CD8-positive, alpha-beta memory T cell (primary cell): Measurements from ENCODE around the gene MAP1S. TPM values are rescaled to one million over a fixed set of nuclear protein-coding genes. Genes with fewer than 3 reads are reported as not detected.

Source experiments
- CTCF ChIA-PET: fragments of 350-600 bp; sonication (Branson Sonifier 250); formaldehyde crosslinking; loops from one replicate; lab custom pipeline; 2021; ENCODE audit warnings: antibody characterized with exemption; lab: Charles Lee
- POLR2A ChIA-PET: fragments of 350-600 bp; sonication (Branson Sonifier 250); formaldehyde crosslinking; loops from one replicate; lab custom pipeline; 2021; ENCODE audit warnings: antibody characterized with exemption; lab: Charles Lee
- DNase-seq, 5 donors: peaks; one replicate each; pipeline versions ENCODE4 v3.0.0 to v3.0.0-alpha.2; 2020 to 2022; ENCODE audit warnings: mixed read lengths in 1 of 5
- H3K27ac ChIP-seq: one replicate; pipeline ENCODE4 v1.7.0; 2013; ENCODE audit warnings: low read depth, mild to moderate bottlenecking, low read length, moderate library complexity
- H3K27me3 ChIP-seq: 2 replicates; pipeline ENCODE4 v1.7.0; 2013; ENCODE audit warnings: low read length, mild to moderate bottlenecking; ENCODE audit not compliant: insufficient read depth, poor library complexity, severe bottlenecking
- H3K36me3 ChIP-seq: 2 replicates; pipeline ENCODE4 v1.7.0; 2013; ENCODE audit warnings: mild to moderate bottlenecking, low read length, moderate library complexity; ENCODE audit not compliant: insufficient read depth
- H3K4me1 ChIP-seq: 2 replicates; pipeline ENCODE4 v1.7.0; 2013; ENCODE audit warnings: mild to moderate bottlenecking, low read length, moderate library complexity; ENCODE audit not compliant: insufficient read depth
- H3K4me3 ChIP-seq: 2 replicates; pipeline ENCODE4 v1.7.0; 2013; ENCODE audit warnings: mild to moderate bottlenecking, low read length
- H3K9me3 ChIP-seq: 2 replicates; pipeline ENCODE4 v1.7.0; 2013; ENCODE audit warnings: mild to moderate bottlenecking, low read length
- H3K27ac Mint-ChIP-seq, 8 donors: one replicate each; pipeline ENCODE4 v1.8.0; 2020 to 2021; ENCODE audit warnings: mixed read lengths in 8 of 8, mild to moderate bottlenecking in 6 of 8, inconsistent platforms in 3 of 8, moderate library complexity in 3 of 8
- H3K27me3 Mint-ChIP-seq, 2 donors: one replicate each; pipeline ENCODE4 v1.8.0; 2020 to 2021; ENCODE audit warnings: mixed read lengths in 2 of 2, mild to moderate bottlenecking in 1 of 2, moderate library complexity in 1 of 2
- H3K36me3 Mint-ChIP-seq, 3 donors: one replicate each; pipeline ENCODE4 v1.8.0; 2020 to 2021; ENCODE audit warnings: mixed read lengths in 3 of 3, inconsistent platforms in 1 of 3, mild to moderate bottlenecking in 1 of 3
- H3K4me1 Mint-ChIP-seq, 3 donors: one replicate each; pipeline ENCODE4 v1.8.0; 2020 to 2021; ENCODE audit warnings: mixed read lengths in 3 of 3, inconsistent platforms in 1 of 3, mild to moderate bottlenecking in 1 of 3
- H3K4me3 Mint-ChIP-seq, 7 donors: one replicate each; pipeline ENCODE4 v1.8.0; 2020 to 2021; ENCODE audit warnings: mixed read lengths in 7 of 7, mild to moderate bottlenecking in 6 of 7, moderate library complexity in 4 of 7, inconsistent platforms in 2 of 7
- H3K9me3 Mint-ChIP-seq, 5 donors: one replicate each; pipeline ENCODE4 v1.8.0; 2020 to 2022; ENCODE audit warnings: mixed read lengths in 5 of 5, mild to moderate bottlenecking in 3 of 5, moderate library complexity in 2 of 5, inconsistent platforms in 1 of 5
- polyA plus RNA-seq: library from polyadenylated mRNA; unstranded; fragments of 300-500 nt; fragmentation: Illumina TruSeq; gene quantifications from one replicate; pipeline ENCODE4 v1.2.3, GENCODE V29; 2021
- total RNA-seq, 2 experiments: library from RNA; stranded (reverse); gene quantifications; one replicate each; pipeline ENCODE4 v1.2.3, GENCODE V29; 2021

Gene MAP1S
- total and polyA plus RNA-seq, 3 experiments from 2014 or later, result 43.0 to 72.3 (median 66.1) TPM

DNA sequence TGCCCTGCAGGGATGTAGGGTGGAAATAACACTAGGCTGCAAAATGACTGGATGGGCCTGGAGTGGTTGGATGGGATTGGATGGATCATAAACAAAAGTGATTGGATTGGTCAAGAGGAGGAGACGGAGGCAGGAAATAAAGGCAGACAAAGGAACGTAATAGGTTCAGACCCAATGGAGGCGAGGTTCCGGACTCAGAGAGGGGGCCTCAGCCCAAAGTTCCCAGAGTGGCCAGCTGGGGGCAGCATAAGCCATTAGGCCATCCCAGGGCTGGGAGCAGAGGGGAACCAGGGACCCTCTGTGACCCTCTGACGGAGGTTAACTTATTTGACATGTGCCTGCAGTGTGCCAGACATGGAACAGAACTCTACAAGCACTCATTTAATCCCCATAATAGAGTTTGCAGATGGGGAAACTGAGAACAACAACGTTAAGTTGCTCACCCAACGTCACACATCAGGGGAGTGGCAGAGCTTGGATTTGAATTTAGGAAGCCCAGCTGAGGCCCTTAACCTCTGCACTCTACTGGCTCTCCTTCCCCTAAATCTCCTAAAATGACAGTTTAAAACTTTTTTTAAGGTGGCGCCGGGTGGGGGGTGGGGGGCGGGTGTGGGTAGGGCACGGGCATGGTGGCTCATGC lies 15.3 kb upstream of the MAP1S start:
- H3K4me1 Mint-ChIP-seq, result peaks cover 0 to 4% (median 2%) of the 10 kb centered on the region in 3 donors
- Histone ChIP-seq H3K36me3 (no peaks in the 10 kb centered on the region), H3K27me3 (peaks cover 2% of the 10 kb centered on the region), H3K4me3 (no peak overlapping the region), H3K27ac (no peak overlapping the region), H3K9me3 (no peaks in the 10 kb centered on the region), H3K4me1 (no peaks in the 10 kb centered on the region)
- H3K27me3 Mint-ChIP-seq, result peaks cover 3 to 16% of the 10 kb centered on the region in 2 donors
- no peaks in the 10 kb centered on the region for H3K36me3 Mint-ChIP-seq
- peak overlapping the region in 1 of 8 donors; percentile 29 for H3K27ac Mint-ChIP-seq
- H3K9me3 Mint-ChIP-seq, result no peaks in the 10 kb centered on the region
- DNase-seq, result peak; percentile 59 to 75 (median 66)
- POLR2A ChIA-PET, result interaction anchor here (1.3 kb wide), 1 partner anchor 151 kb away, joined by 5 read pairs; no protein-coding TSS in a partner anchor
- CTCF ChIA-PET, result interaction anchor here (0.6 to 4.4 kb wide), 16 partner anchors 10 to 229 kb away, joined by 3 to 23 read pairs (median 4); partner anchors contain the start of genes CCDC124 and RPL18A
- no peak overlapping the region for H3K4me3 Mint-ChIP-seq

- no peaks in the 10 kb centered on the region for H3K4me1 ChIP-seq
- no peak for DNase-seq
- H3K27me3 ChIP-seq, result no peaks in the 10 kb centered on the region
- peaks cover 0 to 4% (median 2%) of the 10 kb centered on the region in 3 donors for H3K4me1 Mint-ChIP-seq
- no peaks in the 10 kb centered on the region for H3K9me3 ChIP-seq
- no peak overlapping the region for H3K4me3 ChIP-seq
- ChIA-PET CTCF (interaction anchor here (1.2 to 2.3 kb wide), 3 partner anchors 10 to 149 kb away, joined by 3 to 11 read pairs (median 4); no protein-coding TSS in a partner anchor), POLR2A (no interaction called here)
- H3K4me3 Mint-ChIP-seq, result no peak overlapping the region
- no peaks in the 10 kb centered on the region for H3K36me3 ChIP-seq
- no peak overlapping the region for H3K27ac ChIP-seq
- no peaks in the 10 kb centered on the region for H3K36me3 Mint-ChIP-seq
- H3K27ac Mint-ChIP-seq, result peak overlapping the region in 1 of 8 donors; percentile 1
- no peaks in the 10 kb centered on the region for H3K9me3 Mint-ChIP-seq
- H3K27me3 Mint-ChIP-seq, result peaks cover 0 to 1% of the 10 kb centered on the region in 2 donors
These were observed 12.5 kb upstream of the MAP1S start for GRCh38 chr19:17706750-17707181.

DNA sequence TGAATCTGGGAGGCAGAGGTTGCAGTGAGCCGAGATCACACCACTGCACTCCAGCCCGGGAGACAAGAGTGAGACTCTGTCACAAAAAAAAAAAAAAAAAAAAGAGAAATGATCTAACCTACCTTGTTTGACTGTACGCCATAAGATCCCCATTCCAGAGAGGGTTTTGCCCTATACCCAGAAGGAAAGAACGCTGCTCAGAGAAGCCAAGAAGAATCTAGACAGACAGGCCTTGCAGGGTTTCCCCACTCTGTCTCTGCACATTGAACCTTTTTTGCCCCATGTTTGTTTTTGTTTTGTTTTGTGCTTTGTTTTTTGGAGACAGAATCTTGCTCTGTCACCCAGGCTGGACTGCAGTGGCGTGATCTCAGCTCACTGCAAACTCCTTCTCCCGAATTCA lies 7.4 kb upstream of the MAP1S start:
- no peaks in the 10 kb centered on the region for H3K36me3 Mint-ChIP-seq
- H3K4me3 Mint-ChIP-seq, result no peak overlapping the region
- peaks cover 0 to 2% of the 10 kb centered on the region in 2 donors for H3K27me3 Mint-ChIP-seq
- H3K36me3 ChIP-seq, result no peaks in the 10 kb centered on the region
- no peak for DNase-seq
- H3K4me1 Mint-ChIP-seq, result no peaks in the 10 kb centered on the region
- no peak overlapping the region for H3K27ac ChIP-seq
- H3K9me3 Mint-ChIP-seq, result no peaks in the 10 kb centered on the region
- POLR2A ChIA-PET, result no interaction called here
- H3K4me3 ChIP-seq, result no peak overlapping the region
- H3K27me3 ChIP-seq, result no peaks in the 10 kb centered on the region
- H3K9me3 ChIP-seq, result no peaks in the 10 kb centered on the region
- CTCF ChIA-PET, result no interaction called here
- no peaks in the 10 kb centered on the region for H3K4me1 ChIP-seq
- peak overlapping the region in 1 of 8 donors; percentile 17 for H3K27ac Mint-ChIP-seq

DNA sequence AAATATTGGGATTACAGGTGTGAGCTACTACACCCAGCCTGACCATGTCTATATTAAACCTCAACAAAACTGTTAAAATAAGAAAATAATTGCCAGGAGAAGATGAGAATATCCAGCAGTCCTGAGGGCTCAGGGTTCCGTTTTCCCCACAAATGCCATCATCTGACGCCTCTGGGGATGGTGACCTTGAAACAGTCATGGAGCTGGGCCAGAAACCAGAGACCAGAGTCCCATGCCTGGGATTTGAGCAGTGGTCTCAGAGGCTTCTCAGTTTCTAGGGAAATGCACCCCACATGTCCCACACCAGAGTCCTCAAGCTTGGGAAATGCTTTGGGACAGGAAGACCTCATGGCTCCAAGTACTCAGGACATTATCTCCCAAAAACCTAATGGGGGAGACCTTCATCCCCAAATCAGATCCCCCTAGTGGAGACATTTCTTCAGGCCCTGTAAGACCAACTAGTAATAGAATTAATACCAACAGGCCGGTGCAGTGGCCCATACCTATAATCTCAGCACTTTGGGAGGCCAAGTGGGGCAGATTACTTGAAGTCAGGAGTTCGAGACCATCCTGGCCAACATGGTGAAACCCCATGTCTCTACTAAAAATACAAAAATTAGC lies 2.9 kb upstream of the MAP1S start:
- Mint-ChIP-seq H3K9me3 (no peaks in the 10 kb centered on the region), H3K4me3 (peak overlapping the region in 2 of 7 donors; percentile 27 to 50), H3K27ac (peak overlapping the region in 1 of 8 donors; percentile 72), H3K4me1 (peaks cover 21 to 28% (median 24%) of the 10 kb centered on the region in 3 donors), H3K27me3 (peaks cover 0 to 2% of the 10 kb centered on the region in 2 donors), H3K36me3 (peaks cover 0 to 10% (median 1%) of the 10 kb centered on the region in 3 donors)
- CTCF ChIA-PET, result interaction anchor here (1.8 kb wide), 1 partner anchor 138 kb away, joined by 5 read pairs; no protein-coding TSS in a partner anchor
- Histone ChIP-seq H3K36me3 (no peaks in the 10 kb centered on the region), H3K9me3 (no peaks in the 10 kb centered on the region), H3K4me1 (peaks cover 22% of the 10 kb centered on the region), H3K27ac (no peak overlapping the region), H3K27me3 (no peaks in the 10 kb centered on the region), H3K4me3 (no peak overlapping the region)
- POLR2A ChIA-PET, result no interaction called here
- DNase-seq, result no peak

DNA sequence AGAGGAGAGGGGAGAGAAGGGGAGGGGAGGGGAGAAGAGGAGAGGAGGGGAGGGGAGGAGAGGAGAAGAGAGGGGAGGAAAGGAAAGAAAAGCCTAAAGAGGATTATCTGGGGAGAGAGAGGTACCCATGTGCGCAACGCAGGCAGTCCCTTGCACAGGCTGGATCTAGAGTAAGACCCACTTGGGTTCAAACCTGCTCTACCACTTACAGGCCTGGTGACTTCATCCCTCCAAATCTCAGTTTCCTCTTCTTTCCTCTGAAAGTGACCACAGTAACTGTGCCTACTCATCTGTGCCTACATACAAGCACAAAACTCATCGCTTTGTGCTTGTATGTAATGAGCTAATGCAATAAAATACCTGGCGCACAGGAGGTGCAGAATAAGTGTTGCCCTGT lies 732 bp upstream of the MAP1S start:
- no peaks in the 10 kb centered on the region for H3K27me3 ChIP-seq
- Mint-ChIP-seq H3K4me3 (peak overlapping the region; percentile 83 to 90 (median 87)), H3K4me1 (peaks cover 28 to 40% (median 30%) of the 10 kb centered on the region in 3 donors), H3K27me3 (peaks cover 0 to 2% of the 10 kb centered on the region in 2 donors), H3K36me3 (peaks cover 0 to 23% (median 1%) of the 10 kb centered on the region in 3 donors), H3K9me3 (no peaks in the 10 kb centered on the region), H3K27ac (peak overlapping the region; percentile 54 to 94 (median 89))
- ChIA-PET CTCF (interaction anchor here (1.2 to 1.7 kb wide), 2 partner anchors 56 to 141 kb away, joined by 3 to 6 read pairs; partner anchors contain the start of gene RPL18A), POLR2A (interaction anchor here (0.6 to 1.6 kb wide), 7 partner anchors 28 to 224 kb away, joined by 3 to 13 read pairs (median 6); partner anchors contain the start of genes FCHO1 and JAK3)
- no peaks in the 10 kb centered on the region for H3K36me3 ChIP-seq
- DNase-seq, result no peak
- H3K4me3 ChIP-seq, result peak overlapping the region; percentile 65
- H3K9me3 ChIP-seq, result no peaks in the 10 kb centered on the region
- no peak overlapping the region for H3K27ac ChIP-seq
- H3K4me1 ChIP-seq, result peaks cover 32% of the 10 kb centered on the region

- peak in 4 of 5 donors; percentile 4 to 57 (median 12) for DNase-seq
- H3K27me3 Mint-ChIP-seq, result peaks cover 0 to 2% of the 10 kb centered on the region in 2 donors
- CTCF ChIA-PET, result interaction anchor here (0.7 to 1.7 kb wide), 5 partner anchors 55 to 218 kb away, joined by 3 to 6 read pairs (median 3); partner anchors contain the start of genes CCDC124 and RPL18A
- POLR2A ChIA-PET, result interaction anchor here (0.6 to 1.6 kb wide), 8 partner anchors 18 to 139 kb away, joined by 3 to 13 read pairs (median 4); partner anchors contain the start of genes FCHO1 and JAK3
- Histone ChIP-seq H3K27ac (peak overlapping the region; percentile 47), H3K4me1 (peaks cover 32% of the 10 kb centered on the region), H3K4me3 (peak overlapping the region; percentile 83), H3K27me3 (no peaks in the 10 kb centered on the region), H3K9me3 (no peaks in the 10 kb centered on the region), H3K36me3 (peaks cover 3% of the 10 kb centered on the region)
- peaks cover 0 to 36% (median 5%) of the 10 kb centered on the region in 3 donors for H3K36me3 Mint-ChIP-seq
- H3K9me3 Mint-ChIP-seq, result no peaks in the 10 kb centered on the region
- H3K4me1 Mint-ChIP-seq, result peaks cover 30 to 49% (median 31%) of the 10 kb centered on the region in 3 donors
- peak overlapping the region; percentile 83 to 94 (median 89) for H3K4me3 Mint-ChIP-seq
- peak overlapping the region; percentile 64 to 98 (median 86) for H3K27ac Mint-ChIP-seq
These were observed 585 bp downstream of the MAP1S start for GRCh38 chr19:17719730-17720400.

DNA sequence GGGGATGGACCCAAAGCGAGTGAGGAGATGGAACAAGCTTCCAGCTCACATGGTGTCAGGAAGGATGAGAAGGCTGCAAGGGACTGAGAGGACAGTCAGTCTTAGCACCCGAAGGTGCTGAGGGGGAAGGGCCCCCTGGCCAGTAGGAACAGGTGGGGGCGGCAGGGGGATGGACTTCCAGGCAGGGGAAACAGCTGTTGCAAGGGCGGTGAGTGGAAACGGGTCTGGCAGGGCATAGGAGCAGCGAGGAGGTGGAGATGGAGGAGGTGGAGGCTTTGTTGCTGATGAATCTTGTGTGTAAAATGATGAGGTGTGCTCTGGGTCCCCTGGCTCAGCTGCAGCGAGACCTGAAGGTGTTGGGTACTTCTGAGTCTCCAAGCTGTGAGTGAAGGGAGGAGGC lies 1.2 kb downstream of the MAP1S start:
- no peak for DNase-seq
- H3K36me3 Mint-ChIP-seq, result peaks cover 0 to 42% (median 8%) of the 10 kb centered on the region in 3 donors

More for the DNA sequence above, 1.2 kb downstream of the MAP1S start:
- ChIA-PET POLR2A (interaction anchor here (0.6 to 1.6 kb wide), 2 partner anchors 130 to 140 kb away, joined by 3 to 5 read pairs; no protein-coding TSS in a partner anchor), CTCF (interaction anchor here (1.0 to 1.1 kb wide), 2 partner anchors 16 to 125 kb away, joined by 3 read pairs; no protein-coding TSS in a partner anchor)
- peaks cover 31 to 53% (median 33%) of the 10 kb centered on the region in 3 donors for H3K4me1 Mint-ChIP-seq
- Histone ChIP-seq H3K27me3 (no peaks in the 10 kb centered on the region), H3K36me3 (peaks cover 4% of the 10 kb centered on the region), H3K4me3 (peak overlapping the region; percentile 83), H3K27ac (peak overlapping the region; percentile 47), H3K9me3 (no peaks in the 10 kb centered on the region), H3K4me1 (peaks cover 32% of the 10 kb centered on the region)
- peaks cover 0 to 2% of the 10 kb centered on the region in 2 donors for H3K27me3 Mint-ChIP-seq
- peak overlapping the region; percentile 64 to 98 (median 86) for H3K27ac Mint-ChIP-seq
- peak overlapping the region; percentile 83 to 94 (median 89) for H3K4me3 Mint-ChIP-seq
- H3K9me3 Mint-ChIP-seq, result no peaks in the 10 kb centered on the region
